ENCODE results near the gene MASP2. TPM values are rescaled to one million over a fixed set of nuclear protein-coding genes. Genes with fewer than 3 reads are reported as not detected.
"Not testable (repeated sequence)": the region's sequence is repeated elsewhere in the genome, so short reads cannot be mapped to it uniquely, and the experiment has no call there.

The MASP2 gene
- total RNA-seq, 1 donor from 2014 or later: 0.14 TPM

DNA sequence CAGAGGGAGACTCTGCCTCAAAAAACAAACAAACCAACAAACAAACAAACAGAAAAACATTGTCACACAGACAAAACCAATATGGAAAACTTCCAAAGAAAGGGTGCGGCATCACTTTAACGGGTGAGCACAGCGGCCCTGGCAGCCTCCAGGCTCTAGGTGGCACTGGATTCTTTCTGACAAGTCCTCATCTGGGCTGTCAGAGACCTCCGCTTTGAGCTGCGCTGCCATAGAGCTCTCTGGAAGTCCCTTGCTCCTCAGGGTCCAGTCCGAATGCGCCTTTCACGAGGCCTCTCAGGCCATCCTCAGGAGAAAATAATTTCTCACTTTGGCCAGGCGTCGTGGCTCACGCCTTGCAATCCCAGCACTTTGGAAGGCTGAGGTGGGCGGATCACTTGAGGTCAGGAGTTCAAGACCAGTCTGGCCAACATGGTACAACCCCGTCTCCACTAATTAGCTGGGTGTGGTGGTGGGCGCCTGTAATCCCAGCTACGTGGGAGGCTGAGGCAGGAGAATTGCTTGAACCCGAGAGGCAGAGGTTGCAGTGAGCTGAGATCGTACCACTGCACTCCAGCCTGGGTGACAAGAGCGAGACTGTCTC is 17.0 kb upstream of the MASP2 start:
- not testable (repeated sequence) for DNase-seq, H3K27ac Mint-ChIP-seq, H3K4me3 Mint-ChIP-seq, H3K9me3 Mint-ChIP-seq, H3K27me3 Mint-ChIP-seq
- H3K4me1 Mint-ChIP-seq: peaks cover 25% of the 10 kb centered on the region
- peaks cover 54% of the 10 kb centered on the region for H3K36me3 Mint-ChIP-seq (ENCODE audit: low read depth)
- intact Hi-C loops (cut with micrococcal nuclease): loop anchor here (5.0 kb wide), 1 partner anchor 198 kb away; the partner anchor contains the start of gene MTOR

DNA sequence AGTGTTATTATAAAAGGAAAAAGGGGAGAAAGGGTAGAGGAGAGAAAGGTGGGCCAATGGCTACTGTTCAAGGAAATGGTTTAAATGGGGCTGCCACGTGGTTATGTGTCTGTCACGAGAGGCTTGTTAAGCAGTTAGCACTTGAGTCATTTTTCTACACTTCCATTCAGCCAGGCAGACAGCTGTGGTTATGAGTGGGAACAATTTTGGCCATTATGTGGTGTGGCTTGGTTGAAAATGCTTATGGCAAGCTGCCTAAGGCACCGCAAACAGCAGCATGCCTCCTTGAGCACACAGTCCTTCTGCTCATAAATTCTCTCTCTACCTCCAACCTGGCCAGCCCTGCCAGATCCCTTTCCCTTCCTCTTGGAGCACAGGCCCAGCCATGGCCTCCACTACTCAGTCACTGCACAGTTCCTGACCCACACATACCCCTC is 15.9 kb upstream of the MASP2 start:
- peak overlapping the region; percentile 51 for H3K4me3 Mint-ChIP-seq
- intact Hi-C loops (cut with micrococcal nuclease): loop anchor here (5.0 kb wide), 1 partner anchor 199 kb away; the partner anchor contains the start of gene MTOR
- no peaks in the 10 kb centered on the region for H3K27me3 Mint-ChIP-seq
- peaks cover 57% of the 10 kb centered on the region for H3K36me3 Mint-ChIP-seq (ENCODE audit: low read depth)
- peak overlapping the region; percentile 62 for H3K27ac Mint-ChIP-seq
- H3K4me1 Mint-ChIP-seq: peaks cover 27% of the 10 kb centered on the region
- DNase-seq: peak; percentile 77
- H3K9me3 Mint-ChIP-seq: no peaks in the 10 kb centered on the region

DNA sequence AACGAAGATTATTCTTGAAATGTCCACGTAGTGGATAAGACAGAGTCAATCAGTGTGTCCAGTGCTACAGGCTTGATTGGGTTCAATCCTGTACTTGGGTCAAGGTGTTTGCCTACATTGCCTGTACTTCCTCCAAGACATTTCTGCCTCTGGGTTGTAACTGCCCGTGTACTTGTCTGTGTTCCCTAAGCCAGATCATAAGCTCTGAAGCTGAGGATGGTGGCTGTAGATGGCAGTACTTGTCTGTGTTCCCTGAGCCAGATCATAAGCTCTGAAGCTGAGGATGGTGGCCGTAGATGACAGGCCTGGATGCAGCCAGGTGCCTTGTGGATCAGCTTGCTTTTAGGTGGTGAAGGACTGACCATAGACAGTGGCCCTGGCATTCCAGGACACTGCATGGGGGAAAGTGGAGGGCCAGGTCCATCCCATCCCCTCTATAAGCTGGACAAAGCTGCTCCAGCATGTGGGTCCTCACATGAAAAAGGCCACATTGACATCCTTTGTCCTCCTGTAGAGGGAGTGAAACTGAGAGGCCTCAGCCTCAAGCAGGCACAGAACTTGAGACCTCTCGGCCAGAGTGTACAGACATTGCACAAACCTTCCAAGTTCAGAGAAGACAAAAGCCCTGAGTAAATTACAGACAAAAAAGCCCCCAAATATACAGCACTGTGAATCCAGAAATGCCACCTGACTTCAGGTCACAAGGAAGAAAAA is 14.8 kb upstream of the MASP2 start:
- peaks cover 63% of the 10 kb centered on the region for H3K36me3 Mint-ChIP-seq (ENCODE audit: low read depth)
- H3K4me1 Mint-ChIP-seq: peaks cover 31% of the 10 kb centered on the region
- intact Hi-C loops (cut with micrococcal nuclease): loop anchor here (2.0 to 5.0 kb wide), 4 partner anchors 25 to 200 kb away; partner anchors contain the start of genes EXOSC10, MTOR and TARDBP

DNA sequence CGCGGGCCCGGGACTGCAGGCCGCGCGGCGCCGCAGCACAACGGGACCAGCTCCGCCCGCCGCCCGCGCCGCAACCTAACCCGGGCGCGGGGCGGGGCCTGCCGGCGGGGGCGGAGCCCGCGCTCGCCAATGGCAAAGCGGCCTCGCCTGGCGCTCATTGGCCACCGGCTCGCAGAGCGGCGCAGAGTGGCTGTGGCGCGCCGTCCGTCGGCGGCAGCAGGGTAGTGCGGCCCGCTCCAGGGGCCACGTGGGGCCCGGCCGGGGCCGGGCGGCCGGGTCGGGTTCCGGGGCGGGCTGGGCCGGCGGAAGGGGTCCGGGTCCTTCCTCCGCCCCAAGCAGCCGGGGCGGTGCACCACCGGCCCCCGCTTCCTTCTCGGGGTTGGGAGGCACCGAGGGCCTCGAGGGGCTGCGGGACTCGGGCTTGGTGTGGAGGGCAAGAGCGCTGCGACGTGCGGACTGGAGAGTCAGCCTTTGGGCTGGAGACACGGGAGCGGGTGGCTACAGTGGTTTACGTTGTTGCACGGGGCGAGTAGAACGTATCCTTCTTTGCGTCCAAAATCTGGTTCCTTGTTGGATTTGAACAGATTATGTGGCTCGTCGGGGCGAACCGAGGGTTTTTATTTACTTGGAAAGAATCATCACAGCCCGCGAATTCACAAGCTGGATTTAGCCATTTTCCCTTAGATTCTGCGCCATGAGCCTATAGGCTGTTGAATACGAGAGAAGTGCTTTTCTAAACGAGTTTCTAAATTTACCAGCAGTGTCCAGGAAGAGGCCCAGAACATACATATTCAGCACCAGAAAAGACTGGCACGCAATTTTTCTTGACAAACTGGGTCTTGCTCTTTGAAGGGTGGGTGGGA is 13.2 kb upstream of the MASP2 start, which contains the start of gene SRM:
SRM (minus strand) TSS at position 51 of the 863 bp plus-strand sequence. CDS start 75 bp downstream, outside the sequence.
- H3K27ac Mint-ChIP-seq: peak within 1 kb of the TSS; percentile 92
- intact Hi-C loops (cut with micrococcal nuclease): loop anchor here (2.0 to 5.0 kb wide), 4 partner anchors 23 to 202 kb away; partner anchors contain the start of genes EXOSC10, MTOR and TARDBP
- peaks cover 31% of the 10 kb centered on the region for H3K4me1 Mint-ChIP-seq
- H3K9me3 Mint-ChIP-seq: no peaks in the 10 kb centered on the region
- peaks cover 57% of the 10 kb centered on the region for H3K36me3 Mint-ChIP-seq (ENCODE audit: low read depth)
- peak; percentile 98 for DNase-seq
- H3K4me3 Mint-ChIP-seq: peak within 1 kb of the TSS; percentile 98
- no peaks in the 10 kb centered on the region for H3K27me3 Mint-ChIP-seq

More for the DNA sequence above, 14.8 kb upstream of the MASP2 start:
- Mint-ChIP-seq H3K9me3 (no peaks in the 10 kb centered on the region), H3K4me3 (peak overlapping the region; percentile 96), H3K27me3 (no peaks in the 10 kb centered on the region), H3K27ac (peak overlapping the region; percentile 58)
- DNase-seq: no peak

DNA sequence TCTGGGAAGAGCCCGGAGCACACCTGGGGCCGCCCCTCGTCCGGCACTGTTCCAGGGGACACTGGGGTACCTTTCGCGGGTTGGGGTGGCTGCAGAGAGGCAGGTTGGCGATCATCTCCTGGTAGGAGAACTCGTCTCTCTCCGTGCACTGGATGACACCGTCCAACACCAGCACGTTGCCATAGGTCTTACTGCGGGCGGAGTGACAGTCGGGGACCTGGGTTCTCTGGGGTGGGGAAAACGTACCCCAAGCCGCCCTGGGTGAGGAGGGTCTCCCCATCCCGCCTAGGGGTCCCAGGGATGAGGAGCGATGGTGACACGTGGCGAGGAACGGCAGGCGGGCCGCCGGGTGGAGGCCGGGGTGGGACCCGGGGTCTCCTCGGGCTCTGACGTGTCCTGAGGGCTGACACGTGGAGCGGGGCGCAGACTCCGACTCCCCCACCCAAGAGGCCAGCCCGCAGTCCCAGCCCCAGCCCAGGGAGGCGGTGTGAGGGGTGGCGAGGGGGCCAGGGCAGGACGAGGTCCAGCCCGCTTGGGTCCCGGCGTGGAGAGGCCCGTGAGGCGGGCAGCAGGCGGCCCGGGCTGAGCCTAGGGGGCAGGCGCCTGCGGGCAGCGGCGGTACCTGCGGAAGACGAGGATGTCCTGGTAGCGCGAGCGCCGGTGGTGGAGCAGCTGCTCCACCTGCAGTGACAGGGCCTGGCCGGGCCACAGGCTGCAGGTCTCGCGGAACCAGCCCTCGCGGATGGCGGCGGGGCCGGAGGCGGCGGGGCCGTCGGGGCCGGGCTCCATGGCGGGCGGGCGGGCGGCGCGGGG is 12.3 kb upstream of the MASP2 start:
- H3K4me1 Mint-ChIP-seq: peaks cover 31% of the 10 kb centered on the region
- peaks cover 54% of the 10 kb centered on the region for H3K36me3 Mint-ChIP-seq (ENCODE audit: low read depth)
- intact Hi-C loops (cut with micrococcal nuclease): no loop called here
- peak overlapping the region; percentile 92 for H3K27ac Mint-ChIP-seq
- peak; percentile 67 for DNase-seq
- no peaks in the 10 kb centered on the region for H3K9me3 Mint-ChIP-seq
- H3K4me3 Mint-ChIP-seq: peak overlapping the region; percentile 98
- no peaks in the 10 kb centered on the region for H3K27me3 Mint-ChIP-seq

DNA sequence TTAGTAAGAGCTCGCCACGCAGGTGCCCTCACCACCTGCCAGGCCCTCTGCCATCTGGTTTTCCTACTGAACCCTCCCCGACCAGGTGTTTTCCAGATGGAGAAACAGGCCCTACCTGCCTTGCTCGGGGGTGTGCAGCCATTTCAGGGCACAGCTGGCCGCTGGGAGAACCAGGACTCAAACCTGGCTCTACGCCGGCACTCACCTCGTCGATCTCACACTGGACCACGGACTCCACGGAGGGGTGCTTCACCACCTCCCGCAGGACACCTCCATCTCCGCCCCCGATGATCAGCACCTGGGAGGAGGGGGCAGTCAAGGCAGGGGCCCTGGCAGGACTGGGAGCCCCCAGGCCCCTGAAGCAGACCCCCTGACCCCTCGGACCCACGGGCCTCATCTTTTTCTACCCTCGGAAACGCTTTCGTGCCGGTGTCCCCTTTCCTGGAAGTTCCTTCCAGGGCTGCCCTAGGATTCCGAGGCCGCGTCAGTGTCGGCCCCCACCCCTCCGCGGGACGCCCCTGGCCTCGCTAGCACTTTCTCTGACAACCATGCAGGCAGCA is 11.6 kb upstream of the MASP2 start:
- DNase-seq: no peak
- peaks cover 31% of the 10 kb centered on the region for H3K4me1 Mint-ChIP-seq
- peak overlapping the region; percentile 92 for H3K27ac Mint-ChIP-seq
- H3K4me3 Mint-ChIP-seq: peak overlapping the region; percentile 98
- H3K27me3 Mint-ChIP-seq: no peaks in the 10 kb centered on the region
- H3K9me3 Mint-ChIP-seq: no peaks in the 10 kb centered on the region
- peaks cover 51% of the 10 kb centered on the region for H3K36me3 Mint-ChIP-seq (ENCODE audit: low read depth)
- intact Hi-C loops (cut with micrococcal nuclease): no loop called here

DNA sequence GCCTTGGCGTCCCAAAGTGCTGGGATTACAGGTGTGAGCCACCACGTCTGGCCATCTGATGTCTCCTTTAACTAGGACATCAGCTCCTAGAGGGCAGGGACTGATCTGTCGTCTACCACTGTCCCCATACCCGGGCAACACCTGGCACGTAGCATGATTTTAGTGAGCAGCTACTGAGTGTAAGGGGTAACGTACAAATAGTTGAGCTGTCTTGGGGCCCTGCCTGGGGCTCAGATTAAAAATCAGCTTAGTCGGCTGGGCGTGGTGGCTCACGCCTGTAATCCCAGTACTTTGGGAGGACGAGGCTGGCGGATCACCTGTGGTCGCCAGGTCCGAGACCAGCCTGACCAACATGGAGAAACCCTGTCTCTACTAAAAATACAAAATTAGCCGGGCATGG is 11.0 kb upstream of the MASP2 start:
- Mint-ChIP-seq H3K9me3 (no peaks in the 10 kb centered on the region), H3K27me3 (no peaks in the 10 kb centered on the region), H3K4me3 (peak overlapping the region; percentile 98), H3K4me1 (peaks cover 26% of the 10 kb centered on the region), H3K36me3 (ENCODE audit: low read depth) (peaks cover 45% of the 10 kb centered on the region), H3K27ac (peak overlapping the region; percentile 34)
- intact Hi-C loops (cut with micrococcal nuclease): no loop called here
- no peak for DNase-seq

DNA sequence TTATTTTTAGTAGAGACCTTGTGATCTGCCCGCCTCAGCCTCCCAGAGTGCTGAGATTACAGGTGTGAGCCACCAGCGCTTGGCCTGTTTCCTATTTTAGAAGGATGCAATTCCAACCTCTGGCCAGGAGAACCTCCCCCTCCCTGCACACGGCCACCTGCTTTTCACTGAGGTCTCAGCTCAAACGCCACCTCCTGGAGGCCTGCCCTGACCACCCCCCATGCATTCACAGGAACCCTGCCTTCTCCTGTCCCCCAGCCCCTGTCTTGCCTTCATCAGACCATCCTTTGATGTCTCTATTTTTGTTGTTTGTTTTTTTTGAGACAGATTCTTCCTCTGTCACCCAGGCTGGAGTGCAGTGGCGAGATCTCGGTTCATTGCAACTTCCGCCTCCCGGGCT is 10.4 kb upstream of the MASP2 start:
- H3K27me3 Mint-ChIP-seq: no peaks in the 10 kb centered on the region
- H3K4me3 Mint-ChIP-seq: peak overlapping the region; percentile 57
- H3K27ac Mint-ChIP-seq: peak overlapping the region; percentile 25
- H3K9me3 Mint-ChIP-seq: no peaks in the 10 kb centered on the region
- no peak for DNase-seq
- peaks cover 20% of the 10 kb centered on the region for H3K4me1 Mint-ChIP-seq
- H3K36me3 Mint-ChIP-seq (ENCODE audit: low read depth): peaks cover 41% of the 10 kb centered on the region
- intact Hi-C loops (cut with micrococcal nuclease): no loop called here

DNA sequence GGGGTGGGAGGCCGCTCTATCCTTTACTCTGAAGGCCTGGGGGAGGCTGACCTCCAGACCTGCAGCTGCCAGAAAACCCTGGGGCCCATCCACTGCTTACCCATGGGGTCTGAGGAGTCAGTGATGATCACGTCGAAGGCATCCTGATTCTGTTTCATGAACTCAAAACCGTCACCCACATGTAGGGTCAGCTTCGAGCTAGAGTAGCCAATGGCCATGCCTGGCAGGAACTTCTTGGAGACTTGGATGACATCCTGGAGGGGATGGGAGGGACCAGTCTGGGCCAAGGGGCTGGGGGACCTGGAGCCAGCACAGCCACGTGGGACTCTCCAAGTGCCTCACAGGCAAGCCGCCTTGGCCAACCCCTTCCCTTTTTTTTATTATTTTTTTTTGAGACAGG is 9.5 kb upstream of the MASP2 start:
- intact Hi-C loops (cut with micrococcal nuclease): no loop called here
- H3K9me3 Mint-ChIP-seq: no peaks in the 10 kb centered on the region
- H3K4me3 Mint-ChIP-seq: no peak overlapping the region

DNA sequence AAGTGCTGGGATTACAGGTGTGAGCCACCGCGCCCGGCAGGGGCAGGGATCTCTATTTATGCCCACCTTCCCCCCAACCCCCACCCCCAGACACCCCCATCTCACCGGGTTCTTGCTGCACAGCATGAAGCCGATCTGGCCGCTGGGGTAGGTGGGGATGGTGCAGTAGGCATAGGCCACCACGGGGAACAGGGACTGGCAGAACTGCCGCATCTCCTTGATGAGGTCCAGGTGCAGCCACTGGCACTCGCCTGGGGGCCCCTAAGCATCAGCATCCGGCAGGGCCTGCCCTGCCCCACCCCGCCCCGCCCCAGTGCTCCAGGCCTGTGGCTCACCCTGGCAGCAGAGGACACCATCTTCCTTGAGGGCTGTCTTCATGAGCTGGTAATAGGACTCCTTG is 8.6 kb upstream of the MASP2 start:
- Mint-ChIP-seq H3K4me1 (peaks cover 8% of the 10 kb centered on the region), H3K36me3 (ENCODE audit: low read depth) (peaks cover 34% of the 10 kb centered on the region), H3K4me3 (no peak overlapping the region), H3K9me3 (no peaks in the 10 kb centered on the region), H3K27ac (no peak overlapping the region), H3K27me3 (no peaks in the 10 kb centered on the region)
- intact Hi-C loops (cut with micrococcal nuclease): no loop called here
- no peak for DNase-seq

More for the DNA sequence above, 9.5 kb upstream of the MASP2 start:
- no peaks in the 10 kb centered on the region for H3K27me3 Mint-ChIP-seq
- H3K4me1 Mint-ChIP-seq: peaks cover 13% of the 10 kb centered on the region
- peaks cover 38% of the 10 kb centered on the region for H3K36me3 Mint-ChIP-seq (ENCODE audit: low read depth)
- H3K27ac Mint-ChIP-seq: no peak overlapping the region
- no peak for DNase-seq

DNA sequence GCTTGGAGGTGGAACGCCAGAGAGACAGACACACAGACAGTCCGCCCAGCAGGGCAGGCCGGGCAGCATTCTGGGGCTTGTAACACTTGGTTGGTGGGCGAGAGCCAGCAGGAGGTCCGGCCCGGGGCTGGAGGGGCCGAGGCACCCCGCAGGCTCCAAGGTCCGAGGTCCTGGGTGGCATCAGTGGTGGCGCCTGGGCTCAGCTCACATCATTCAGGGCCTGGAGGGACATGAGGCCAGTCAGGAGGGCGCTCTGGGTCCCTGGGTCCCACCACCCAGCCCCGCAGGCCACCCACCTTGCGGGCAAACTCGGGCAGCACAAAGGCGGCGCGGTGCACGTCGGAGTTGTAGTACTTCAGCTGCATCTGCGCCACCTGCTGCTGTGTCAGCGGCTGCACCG is 7.6 kb upstream of the MASP2 start:
- Mint-ChIP-seq H3K4me1 (peaks cover 6% of the 10 kb centered on the region), H3K9me3 (no peaks in the 10 kb centered on the region), H3K27ac (no peak overlapping the region), H3K27me3 (no peaks in the 10 kb centered on the region), H3K4me3 (no peak overlapping the region), H3K36me3 (ENCODE audit: low read depth) (peaks cover 31% of the 10 kb centered on the region)
- intact Hi-C loops (cut with micrococcal nuclease): no loop called here
- no peak for DNase-seq

DNA sequence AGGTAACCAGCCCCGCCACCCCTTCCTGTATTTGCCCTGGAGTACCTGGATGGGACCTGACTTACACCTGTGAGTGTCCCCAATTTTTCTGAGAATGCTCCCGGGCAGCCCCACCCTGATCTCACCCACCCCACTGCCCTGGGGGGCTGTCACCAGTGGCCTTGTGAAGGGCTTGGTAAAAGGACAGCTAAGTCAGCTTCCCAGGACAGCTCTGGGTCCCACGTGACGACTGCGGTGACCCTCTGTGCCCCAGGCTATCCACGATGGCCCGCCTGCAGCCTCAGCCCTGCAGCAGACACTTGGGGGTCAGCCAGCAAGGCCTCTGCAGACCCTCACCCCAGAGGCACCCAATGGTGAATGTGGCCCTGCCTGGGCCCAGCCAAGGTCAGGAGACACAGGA is 7.1 kb upstream of the MASP2 start:
- DNase-seq: no peak
- H3K9me3 Mint-ChIP-seq: no peaks in the 10 kb centered on the region
- no peaks in the 10 kb centered on the region for H3K27me3 Mint-ChIP-seq
- H3K27ac Mint-ChIP-seq: no peak overlapping the region
- H3K4me1 Mint-ChIP-seq: peaks cover 6% of the 10 kb centered on the region
- peaks cover 30% of the 10 kb centered on the region for H3K36me3 Mint-ChIP-seq (ENCODE audit: low read depth)
- H3K4me3 Mint-ChIP-seq: no peak overlapping the region
- intact Hi-C loops (cut with micrococcal nuclease): no loop called here

DNA sequence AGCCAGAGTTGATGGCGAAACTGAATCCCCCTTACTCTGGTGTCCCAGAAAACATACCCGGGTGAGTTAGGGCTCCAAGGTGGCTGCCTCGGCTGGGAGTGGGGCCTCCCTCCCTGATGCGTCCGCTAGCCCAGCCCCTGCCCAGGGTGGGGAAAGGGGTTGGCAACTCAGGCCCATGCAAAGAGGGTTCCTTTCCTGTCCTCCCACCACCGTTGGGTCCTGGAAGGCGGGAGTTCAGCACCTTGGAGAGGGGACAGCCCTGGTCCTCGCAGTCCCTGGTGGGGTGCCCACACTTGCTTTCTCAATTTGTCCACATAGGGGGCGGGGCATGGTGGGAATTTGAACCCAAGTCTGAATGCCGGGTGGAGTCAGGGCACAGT is 6.7 kb upstream of the MASP2 start:
- no peak overlapping the region for H3K27ac Mint-ChIP-seq
- intact Hi-C loops (cut with micrococcal nuclease): no loop called here
- H3K4me1 Mint-ChIP-seq: peaks cover 4% of the 10 kb centered on the region
- peaks cover 26% of the 10 kb centered on the region for H3K36me3 Mint-ChIP-seq (ENCODE audit: low read depth)
- no peak for DNase-seq
- H3K9me3 Mint-ChIP-seq: no peaks in the 10 kb centered on the region
- no peak overlapping the region for H3K4me3 Mint-ChIP-seq
- H3K27me3 Mint-ChIP-seq: no peaks in the 10 kb centered on the region

Data from activated CD4-positive, alpha-beta T cell treated with anti-CD3 and anti-CD28 coated beads, Interleukin-2, amount 10 ng/mL, durations not matched to agents 24 days and 14 days (primary cell).